Ureter (tissue), 1 donor: ENCODE measurements around the gene EEF1AKMT2. TPM values are rescaled to one million over a fixed set of nuclear protein-coding genes. Genes with fewer than 3 reads are reported as not detected.
"Not testable (repeated sequence)": the region's sequence is repeated elsewhere in the genome, so short reads cannot be mapped to it uniquely, and the experiment has no call there.

ENCODE experiments used
- DNase-seq: peaks from one replicate; pipeline ENCODE4 v3.0.0-alpha.2; 2020; ENCODE audit warnings: low spot score
- total RNA-seq: library from RNA; stranded (reverse); gene quantifications from one replicate; pipeline ENCODE4 v1.2.4, GENCODE V29; 2023
- donor health status: DM: yes; HTN: yes; CAD: no.

EEF1AKMT2 gene
- total RNA-seq, 1 donor from 2014 or later: 23.3 TPM

- DNase-seq: no peak
Observed at GRCh38 chr10:124755581-124755980, 36.1 kb downstream of the EEF1AKMT2 start.

DNA sequence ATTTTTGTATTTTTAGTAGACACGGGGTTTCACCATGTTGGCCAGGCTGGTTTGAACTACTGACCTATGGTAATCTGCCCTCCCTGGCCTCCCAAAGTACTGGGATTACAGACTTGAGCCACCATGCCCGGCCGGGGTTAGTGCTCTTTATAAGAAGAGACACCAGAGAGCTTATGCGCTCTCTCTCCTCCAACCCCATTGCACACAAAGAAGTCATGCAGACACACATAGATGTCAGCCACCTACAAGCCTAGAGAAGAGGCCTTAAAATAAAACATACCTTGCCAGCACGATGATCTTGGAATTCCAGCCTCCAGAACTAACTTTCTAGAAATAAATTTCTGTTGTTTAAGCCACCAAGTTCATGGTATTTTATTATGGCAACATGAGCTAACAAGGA lies 37.5 kb downstream of the EEF1AKMT2 start:
- DNase-seq: no peak

DNA sequence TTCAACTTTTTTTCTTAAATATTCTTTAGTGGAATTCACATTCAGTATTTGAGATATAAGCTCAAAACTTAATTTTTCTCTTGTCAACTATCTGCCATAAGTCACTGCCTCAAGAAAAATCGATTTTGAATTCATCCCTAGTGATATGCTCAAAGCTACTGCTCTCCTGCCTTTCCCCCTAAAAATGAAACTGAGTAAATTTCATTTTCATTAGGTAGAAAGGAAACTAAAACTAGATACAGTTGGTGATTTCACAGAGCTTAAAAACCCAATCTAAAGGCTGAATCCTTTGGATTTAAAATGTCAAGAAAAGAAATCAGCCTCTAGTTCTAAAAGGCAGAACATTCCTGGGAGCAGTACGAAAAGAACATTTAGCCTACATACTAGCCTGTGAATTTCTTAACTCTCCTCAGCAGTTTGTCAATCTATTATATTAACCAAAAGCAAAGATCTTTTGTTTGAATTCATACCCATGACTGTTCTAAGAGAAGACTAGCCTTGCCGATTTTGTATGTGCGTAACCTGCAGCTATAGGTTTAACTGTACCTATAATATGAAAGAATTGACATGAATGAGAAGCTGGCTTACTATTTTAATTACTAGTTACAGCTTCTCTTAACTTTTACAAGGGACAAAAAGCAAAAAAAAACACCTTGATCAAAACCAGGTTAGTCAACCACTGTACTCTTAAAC lies 42.6 kb downstream of the EEF1AKMT2 start:
- DNase-seq: no peak

DNA sequence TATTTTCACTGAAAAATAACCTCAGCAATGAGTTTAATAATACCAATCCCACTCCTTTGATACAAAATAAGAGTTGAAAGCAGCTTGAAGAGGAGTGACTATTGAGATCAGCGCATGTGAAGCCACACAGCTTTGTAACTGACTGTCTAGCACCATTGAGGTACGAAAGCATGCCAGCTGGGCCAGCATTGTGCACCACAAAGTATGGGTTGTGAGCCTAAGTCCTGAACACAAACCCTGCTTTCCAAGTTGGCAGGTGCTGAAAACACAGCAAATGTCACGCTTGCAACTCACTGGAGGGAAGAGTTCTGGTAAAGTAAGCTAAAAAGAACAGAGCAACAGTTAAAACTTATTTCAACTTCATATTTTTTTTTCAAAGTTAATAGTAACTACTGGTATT lies 43.5 kb downstream of the EEF1AKMT2 start:
- no peak for DNase-seq

GRCh38 chr10:124747745-124748144 lies 43.9 kb downstream of the EEF1AKMT2 start:
- no peak for DNase-seq

GRCh38 chr10:124746992-124747391 lies 44.7 kb downstream of the EEF1AKMT2 start:
- no peak for DNase-seq

DNA sequence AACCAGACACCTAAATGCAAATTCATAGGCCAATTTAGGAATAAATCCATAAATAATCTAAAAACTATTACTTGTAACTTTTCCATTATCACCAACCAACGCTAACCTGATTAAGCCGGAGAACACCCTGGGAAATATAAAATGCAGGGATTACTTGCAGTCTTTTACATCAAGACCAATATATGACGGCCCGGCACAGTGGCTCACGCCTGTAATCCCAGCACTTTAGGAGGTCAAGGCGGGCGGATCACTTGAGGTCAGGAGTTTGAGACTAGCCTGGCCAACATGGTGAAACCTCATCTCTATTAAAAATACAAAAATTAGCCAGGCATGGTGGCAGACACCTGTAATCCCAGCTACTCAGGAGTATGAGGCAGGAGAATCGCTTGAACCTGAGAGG lies 45.2 kb downstream of the EEF1AKMT2 start:
- not testable (repeated sequence) for DNase-seq

- DNase-seq: no peak
Observed at GRCh38 chr10:124745673-124746072, 46.0 kb downstream of the EEF1AKMT2 start.

DNA sequence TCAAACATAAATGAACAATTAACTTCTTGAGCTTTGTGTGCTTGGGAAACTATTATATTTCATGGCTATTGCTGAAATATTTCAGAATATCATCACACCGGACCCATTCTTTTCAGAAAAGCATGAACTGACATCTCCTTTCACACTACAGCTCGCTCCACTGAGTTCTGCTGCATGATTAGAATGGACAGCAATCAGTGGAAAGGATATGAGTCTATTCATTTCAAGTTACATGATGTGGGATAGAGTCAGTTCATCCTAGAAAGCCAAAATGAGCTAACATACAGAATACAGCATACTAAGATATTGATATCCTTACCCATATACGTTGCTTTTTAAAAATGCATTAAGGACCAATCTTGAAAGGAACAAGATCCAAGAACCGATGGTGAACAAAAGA lies 46.4 kb downstream of the EEF1AKMT2 start:
- no peak for DNase-seq

DNA sequence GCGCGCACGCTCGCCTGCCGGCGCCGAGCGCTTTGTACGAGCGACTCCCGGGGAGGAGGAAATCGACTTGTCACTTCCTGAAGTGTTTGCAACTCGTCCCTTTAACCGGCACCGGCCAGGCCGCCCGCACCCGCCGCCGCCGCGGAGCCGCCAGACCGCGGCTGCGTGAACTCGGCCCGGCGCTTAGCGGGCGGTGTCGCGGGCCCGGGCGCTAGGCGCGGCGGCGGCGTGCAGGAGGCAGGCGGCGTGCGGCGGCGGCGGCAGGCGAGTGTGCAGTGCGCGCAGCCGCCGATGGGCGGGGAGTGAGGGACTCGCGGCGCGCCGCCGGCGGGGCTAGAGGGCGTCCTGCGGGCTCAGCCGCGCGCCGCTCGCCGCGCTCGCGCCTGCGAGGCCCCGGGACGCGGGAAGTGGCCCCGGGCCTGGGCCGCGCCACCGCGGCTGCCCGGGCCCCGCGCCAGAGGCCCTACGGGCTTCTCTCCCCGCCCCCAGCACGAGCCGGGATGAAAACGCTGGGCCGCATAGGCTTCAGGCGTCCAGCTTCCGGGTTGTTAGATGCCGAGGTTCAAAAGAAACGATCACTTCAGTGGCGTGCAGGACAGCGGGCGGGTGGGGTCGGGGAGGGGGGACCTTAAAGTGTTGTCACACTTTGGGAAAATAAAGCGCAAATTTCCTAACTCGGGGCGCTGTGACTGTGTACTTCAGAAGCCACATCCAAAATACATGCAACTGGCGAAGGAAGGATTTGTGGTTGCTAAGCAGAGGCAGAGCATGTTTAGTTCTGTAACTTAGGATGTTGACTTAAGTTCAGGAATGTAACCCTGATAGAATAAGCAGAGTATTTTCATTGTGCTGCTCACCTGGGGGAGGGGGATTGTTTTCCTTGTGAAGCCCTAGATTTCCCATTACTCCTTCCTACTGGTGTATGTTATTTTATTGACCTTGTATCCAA lies 47.3 kb downstream of the EEF1AKMT2 start, which contains the start of gene FAM53B:
Gene FAM53B (minus strand): TSS at position 277 of the 949 bp plus-strand sequence. CDS start 37,665 bp downstream, outside the sequence.
- peak; percentile 81 for DNase-seq

GRCh38 chr10:124743191-124744101 lies 48.2 kb downstream of the EEF1AKMT2 start:
- DNase-seq: no peak

DNA sequence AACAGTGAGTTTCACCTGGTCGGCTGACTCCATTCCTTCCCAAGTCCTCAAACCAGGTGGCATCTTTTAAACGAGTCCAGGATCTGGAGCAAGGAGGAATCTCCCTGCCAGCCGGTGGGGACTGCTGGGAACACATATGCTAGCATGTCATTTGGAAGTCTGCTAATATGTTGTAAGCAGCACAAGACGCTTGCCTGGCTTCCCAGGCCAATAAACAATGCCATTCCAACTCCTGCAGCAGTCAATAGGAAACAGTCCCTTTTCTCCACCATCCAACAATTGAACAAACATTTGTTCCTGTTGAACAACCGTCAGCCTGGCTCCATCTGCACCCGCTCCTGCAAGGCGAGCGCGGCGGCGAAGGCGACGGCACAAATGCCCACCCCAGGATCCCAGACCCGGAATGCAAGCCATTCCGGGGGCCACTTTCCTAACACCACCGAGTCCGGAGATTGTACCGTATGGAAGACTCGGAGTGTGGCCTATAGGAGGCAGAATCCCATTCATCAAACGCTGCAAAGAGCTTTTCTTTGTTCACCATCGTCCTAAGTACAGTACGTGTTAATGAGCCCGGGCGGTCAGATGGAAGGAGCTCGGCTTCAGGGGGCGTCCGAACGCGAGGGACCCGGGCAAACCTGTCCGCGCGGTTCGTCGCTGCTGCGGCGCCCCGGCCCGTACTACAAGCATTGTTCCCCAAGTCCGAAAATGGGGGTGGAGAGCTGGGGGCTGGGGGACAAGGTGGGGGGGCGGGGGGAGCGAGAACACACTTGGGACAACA lies 49.1 kb downstream of the EEF1AKMT2 start:
- no peak for DNase-seq

GRCh38 chr10:124741922-124742412 lies 49.7 kb downstream of the EEF1AKMT2 start:
- no peak for DNase-seq

DNA sequence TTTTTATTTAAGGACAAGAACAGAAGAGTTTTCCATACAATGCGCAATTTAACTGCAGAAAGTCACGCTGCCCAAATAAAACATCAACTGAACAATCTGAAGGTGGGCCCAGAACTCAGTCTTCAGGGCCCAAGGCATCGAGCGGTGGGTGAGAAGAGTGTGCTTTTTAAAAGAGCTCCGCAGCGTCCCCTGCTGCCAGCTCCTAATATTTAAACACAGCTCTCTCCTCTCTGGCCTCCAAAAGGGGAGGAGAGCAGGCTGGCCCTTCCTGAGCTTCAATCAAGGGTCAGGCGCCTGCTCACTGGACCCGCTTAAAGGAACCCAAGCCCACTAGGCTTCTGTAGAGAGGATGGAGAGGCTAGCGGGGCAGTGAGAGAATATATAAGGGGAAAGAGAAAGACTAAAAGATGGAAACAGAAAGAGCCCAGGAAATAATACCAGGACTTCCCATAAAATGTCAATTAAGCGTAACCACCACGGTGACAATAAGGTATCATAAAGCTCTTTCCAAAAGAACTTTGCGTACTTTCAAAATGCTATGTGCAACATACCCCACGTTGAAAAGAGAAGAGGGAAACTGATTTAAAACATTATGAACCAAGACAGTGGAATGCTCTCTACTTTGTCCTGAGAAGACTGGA lies 50.3 kb downstream of the EEF1AKMT2 start:
- DNase-seq: peak; percentile 87

GRCh38 chr10:124740369-124741280 lies 51.1 kb downstream of the EEF1AKMT2 start:
- DNase-seq: no peak

DNA sequence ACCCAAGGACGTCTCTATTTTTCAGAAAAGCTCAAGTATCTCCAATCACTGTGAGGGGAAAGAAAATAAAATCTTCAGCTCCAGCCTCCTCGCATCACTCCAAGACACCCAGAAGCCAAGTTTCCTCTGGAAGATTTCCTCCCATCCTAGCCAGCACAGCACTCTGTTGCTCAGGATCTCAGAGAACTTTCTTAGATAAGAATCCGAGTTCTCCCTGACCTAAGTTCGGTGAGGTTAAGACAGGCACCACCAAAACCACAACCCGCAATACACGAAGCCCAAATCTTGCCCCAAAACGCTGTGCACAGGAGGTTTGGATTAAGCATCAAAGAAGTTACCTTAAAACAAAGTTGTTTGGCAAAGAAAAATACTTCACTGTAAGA lies 51.7 kb downstream of the EEF1AKMT2 start:
- DNase-seq: no peak

GRCh38 chr10:124739119-124739921 lies 52.4 kb downstream of the EEF1AKMT2 start:
- DNase-seq: no peak

DNA sequence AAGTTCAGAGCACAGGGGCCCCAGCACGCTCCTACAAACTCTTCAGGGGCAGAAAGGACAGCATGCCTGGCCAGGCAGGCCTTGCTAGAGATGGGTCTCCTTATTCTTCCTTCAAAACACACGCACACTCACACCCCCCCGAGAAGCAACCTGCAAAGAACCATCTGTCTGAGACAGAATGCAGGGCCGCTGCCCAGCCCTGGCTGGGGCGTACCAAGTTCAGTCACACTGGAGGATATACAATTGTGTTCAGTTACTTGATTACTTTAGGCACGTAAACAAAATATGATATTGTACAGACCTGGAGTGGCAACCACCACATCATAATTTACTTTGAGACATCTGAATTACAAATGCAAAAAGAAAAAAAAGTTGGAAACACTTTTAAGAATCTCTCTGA lies 53.2 kb downstream of the EEF1AKMT2 start:
- DNase-seq: no peak
